Measurements from ENCODE around the gene DPF1.

DPF1 gene

DNA sequence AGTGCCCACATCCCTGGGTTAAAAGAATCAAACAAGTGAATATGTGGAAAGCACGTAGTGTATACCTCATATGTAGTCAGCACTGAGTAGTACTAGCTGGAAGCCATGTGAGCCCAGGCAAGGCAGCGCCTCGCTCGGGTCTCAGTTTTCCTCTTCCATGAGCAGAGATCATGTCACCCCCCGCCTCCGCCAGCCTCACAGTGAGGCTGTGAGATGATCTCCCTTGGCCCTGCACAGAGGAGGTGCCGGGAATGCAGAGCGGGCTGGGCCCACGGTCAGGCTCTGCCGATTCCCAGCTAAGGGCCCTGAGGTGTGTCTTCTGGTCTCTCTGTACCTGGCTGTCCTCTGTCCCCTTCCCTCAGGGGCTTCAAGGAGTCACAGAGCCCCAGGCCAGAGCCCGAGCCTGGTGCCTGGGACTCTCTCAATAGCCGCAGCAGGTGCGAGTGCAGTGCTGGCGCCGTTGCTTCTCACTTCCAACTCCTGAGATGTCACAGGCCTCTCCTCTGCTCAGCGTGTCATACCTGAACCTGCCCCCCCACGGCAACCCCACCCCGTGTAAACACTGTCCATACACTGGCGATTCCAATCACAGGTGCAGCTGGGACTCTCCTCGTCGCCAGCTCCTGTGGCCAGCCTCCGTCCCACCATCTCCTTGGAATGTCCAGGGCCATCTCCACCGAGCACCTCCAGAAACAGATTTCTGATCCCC, 26.9 kb downstream of the DPF1 start:
- no peak overlapping the region for H3K9ac ChIP-seq (ENCODE audit: low read length in 2 of 2)
- H3K36me3 ChIP-seq (ENCODE audit: control insufficient read depth in 2 of 2, insufficient read depth in 2 of 2, low read length in 2 of 2), result peaks cover 0 to 6% of the 10 kb centered on the region in 2 donors
- H3K27me3 ChIP-seq (ENCODE audit: control insufficient read depth in 1 of 2, insufficient read depth in 2 of 2, low read length in 2 of 2), result no peaks in the 10 kb centered on the region
- no peaks in the 10 kb centered on the region for H3K9me3 ChIP-seq (ENCODE audit: control insufficient read depth in 2 of 2, low read length in 2 of 2)
- H3K27ac ChIP-seq (ENCODE audit: low read length), result no peak overlapping the region
- H3K4me1 ChIP-seq (ENCODE audit: control insufficient read depth, insufficient read depth, low read length), result no peaks in the 10 kb centered on the region
- H3K4me3 ChIP-seq (ENCODE audit: low read length in 2 of 2), result no peak overlapping the region

DNA sequence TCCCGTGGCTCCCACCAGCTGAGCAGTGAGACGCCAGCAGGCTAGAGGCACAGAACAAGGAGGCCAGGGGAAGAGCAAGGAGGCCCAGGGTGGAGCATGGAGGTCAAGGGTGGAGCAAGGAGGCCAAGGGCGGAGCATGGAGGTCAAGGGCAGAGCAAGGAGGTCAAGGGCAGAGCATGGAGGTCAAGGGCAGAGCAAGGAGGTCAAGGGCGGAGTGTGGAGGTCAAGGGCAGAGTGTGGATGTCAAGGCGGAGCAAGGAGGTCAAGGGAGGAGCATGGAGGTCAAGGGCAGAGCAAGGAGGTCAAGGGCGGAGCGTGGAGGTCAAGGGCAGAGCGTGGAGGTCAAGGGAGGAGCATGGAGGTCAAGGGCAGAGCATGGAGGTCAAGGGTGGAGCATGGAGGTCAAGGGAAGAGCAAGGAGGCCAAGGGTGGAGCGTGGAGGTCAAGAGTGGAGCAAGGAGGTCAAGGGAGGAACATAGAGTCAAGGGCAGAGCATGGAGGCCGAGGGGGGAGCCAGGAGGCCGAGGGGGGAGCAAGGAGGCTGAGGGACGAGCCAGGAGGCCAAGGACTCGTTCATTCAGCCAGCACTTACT, 27.7 kb downstream of the DPF1 start:
- H3K9me3 ChIP-seq (ENCODE audit: control insufficient read depth in 2 of 2, low read length in 2 of 2), result no peaks in the 10 kb centered on the region
- no peaks in the 10 kb centered on the region for H3K27me3 ChIP-seq (ENCODE audit: control insufficient read depth in 1 of 2, insufficient read depth in 2 of 2, low read length in 2 of 2)
- no peak overlapping the region for H3K27ac ChIP-seq (ENCODE audit: low read length)
- no peaks in the 10 kb centered on the region for H3K4me1 ChIP-seq (ENCODE audit: control insufficient read depth, insufficient read depth, low read length)
- H3K36me3 ChIP-seq (ENCODE audit: control insufficient read depth in 2 of 2, insufficient read depth in 2 of 2, low read length in 2 of 2), result peaks cover 0 to 3% of the 10 kb centered on the region in 2 donors
- no peak overlapping the region for H3K4me3 ChIP-seq (ENCODE audit: low read length in 2 of 2)
- no peak overlapping the region for H3K9ac ChIP-seq (ENCODE audit: low read length in 2 of 2)

DNA sequence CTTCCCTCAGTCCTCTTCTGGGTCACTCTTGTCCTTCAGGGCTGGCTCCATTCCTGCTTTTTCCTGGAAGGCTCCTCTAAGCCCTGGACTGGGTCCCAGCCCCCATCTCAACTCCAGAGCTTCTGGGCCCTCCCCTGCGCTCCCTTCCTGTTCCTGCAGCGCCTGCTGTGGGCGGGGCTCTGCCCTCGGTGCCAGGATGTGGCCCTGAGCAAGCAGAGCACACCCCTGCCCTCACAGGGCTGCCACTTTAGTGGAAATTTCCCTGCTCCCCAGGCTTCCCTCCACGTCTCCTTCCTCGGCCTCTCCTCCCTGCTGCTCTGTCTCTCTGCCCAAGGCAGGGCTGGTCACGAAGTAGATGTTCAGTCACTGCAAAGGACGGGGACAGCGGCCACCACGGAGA, 28.8 kb downstream of the DPF1 start:
- Histone ChIP-seq H3K4me1 (ENCODE audit: control insufficient read depth, insufficient read depth, low read length) (no peaks in the 10 kb centered on the region), H3K36me3 (ENCODE audit: control insufficient read depth in 2 of 2, insufficient read depth in 2 of 2, low read length in 2 of 2) (peaks cover 0 to 3% of the 10 kb centered on the region in 2 donors), H3K9ac (ENCODE audit: low read length in 2 of 2) (no peak overlapping the region), H3K27ac (ENCODE audit: low read length) (no peak overlapping the region), H3K9me3 (ENCODE audit: control insufficient read depth in 2 of 2, low read length in 2 of 2) (no peaks in the 10 kb centered on the region), H3K27me3 (ENCODE audit: control insufficient read depth in 1 of 2, insufficient read depth in 2 of 2, low read length in 2 of 2) (no peaks in the 10 kb centered on the region), H3K4me3 (ENCODE audit: low read length in 2 of 2) (no peak overlapping the region)

DNA sequence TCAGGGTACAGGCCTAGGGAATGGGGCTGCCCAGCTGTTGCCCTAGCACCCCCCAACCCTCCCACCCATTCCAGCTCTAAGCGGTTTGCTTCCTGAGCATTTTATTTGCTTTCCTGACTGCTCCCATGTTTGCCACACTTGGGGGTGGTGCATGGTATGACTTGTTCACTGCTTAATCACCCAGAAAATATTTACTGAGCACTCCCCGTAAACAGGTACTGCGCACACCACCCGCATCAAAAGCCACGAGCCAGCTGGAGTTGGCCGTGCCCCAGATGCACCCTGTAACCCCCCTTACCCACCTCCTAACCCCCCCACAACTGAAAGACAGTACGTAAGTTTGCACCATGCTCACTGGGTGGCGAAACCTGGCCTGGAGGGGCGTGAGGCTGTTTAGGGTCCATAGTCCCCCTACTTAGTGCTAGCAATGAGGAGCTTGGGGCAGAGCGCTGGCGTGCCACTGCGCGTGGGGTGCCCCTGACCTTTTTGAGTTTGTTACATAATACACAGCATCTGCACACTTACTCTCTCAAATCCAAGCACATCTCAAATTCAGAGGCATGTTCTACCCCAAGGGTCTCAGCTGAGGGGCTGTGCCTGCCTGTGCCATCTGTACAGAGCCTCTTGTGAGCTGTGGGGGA, 29.8 kb downstream of the DPF1 start:
- Histone ChIP-seq H3K27ac (ENCODE audit: low read length) (no peak overlapping the region), H3K9me3 (ENCODE audit: control insufficient read depth in 2 of 2, low read length in 2 of 2) (no peaks in the 10 kb centered on the region), H3K36me3 (ENCODE audit: control insufficient read depth in 2 of 2, insufficient read depth in 2 of 2, low read length in 2 of 2) (peaks cover 0 to 3% of the 10 kb centered on the region in 2 donors), H3K4me1 (ENCODE audit: control insufficient read depth, insufficient read depth, low read length) (no peaks in the 10 kb centered on the region), H3K27me3 (ENCODE audit: control insufficient read depth in 1 of 2, insufficient read depth in 2 of 2, low read length in 2 of 2) (no peaks in the 10 kb centered on the region), H3K9ac (ENCODE audit: low read length in 2 of 2) (no peak overlapping the region), H3K4me3 (ENCODE audit: low read length in 2 of 2) (no peak overlapping the region)

- Histone ChIP-seq H3K36me3 (ENCODE audit: control insufficient read depth in 2 of 2, insufficient read depth in 2 of 2, low read length in 2 of 2) (no peaks in the 10 kb centered on the region), H3K4me1 (ENCODE audit: control insufficient read depth, insufficient read depth, low read length) (no peaks in the 10 kb centered on the region), H3K27me3 (ENCODE audit: control insufficient read depth in 1 of 2, insufficient read depth in 2 of 2, low read length in 2 of 2) (no peaks in the 10 kb centered on the region), H3K4me3 (ENCODE audit: low read length in 2 of 2) (no peak overlapping the region), H3K9me3 (ENCODE audit: control insufficient read depth in 2 of 2, low read length in 2 of 2) (no peaks in the 10 kb centered on the region), H3K27ac (ENCODE audit: low read length) (no peak overlapping the region), H3K9ac (ENCODE audit: low read length in 2 of 2) (no peak overlapping the region)
Observed at GRCh38 chr19:38193445-38193844, 30.6 kb downstream of the DPF1 start.

DNA sequence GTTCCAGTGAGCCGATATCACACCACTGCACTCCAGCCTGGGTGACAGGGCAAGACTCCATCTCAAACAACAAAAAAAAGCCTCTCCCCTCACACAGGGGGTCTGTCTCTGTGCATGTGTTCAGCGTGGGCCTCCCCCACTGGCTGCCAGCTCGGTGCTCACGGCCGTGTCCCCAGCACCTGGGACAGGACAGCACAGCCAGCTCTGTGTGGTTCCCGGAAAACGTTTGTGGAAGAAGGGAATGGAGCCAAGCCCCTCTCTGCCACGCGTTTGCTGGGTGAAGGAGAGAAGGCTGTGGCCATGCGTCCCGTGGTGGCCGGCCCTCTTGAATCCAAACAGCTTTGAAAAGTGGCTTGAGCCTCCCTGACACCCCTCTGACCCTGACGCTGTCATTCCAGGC, 32.3 kb downstream of the DPF1 start:
- H3K36me3 ChIP-seq (ENCODE audit: control insufficient read depth in 2 of 2, insufficient read depth in 2 of 2, low read length in 2 of 2), result no peaks in the 10 kb centered on the region
- H3K4me1 ChIP-seq (ENCODE audit: control insufficient read depth, insufficient read depth, low read length), result no peaks in the 10 kb centered on the region

GRCh38 chr19:38190793-38191192, 33.2 kb downstream of the DPF1 start:
- Histone ChIP-seq H3K9me3 (ENCODE audit: control insufficient read depth in 2 of 2, low read length in 2 of 2) (no peaks in the 10 kb centered on the region), H3K4me1 (ENCODE audit: control insufficient read depth, insufficient read depth, low read length) (no peaks in the 10 kb centered on the region), H3K9ac (ENCODE audit: low read length in 2 of 2) (no peak overlapping the region), H3K27me3 (ENCODE audit: control insufficient read depth in 1 of 2, insufficient read depth in 2 of 2, low read length in 2 of 2) (no peaks in the 10 kb centered on the region), H3K27ac (ENCODE audit: low read length) (no peak overlapping the region), H3K4me3 (ENCODE audit: low read length in 2 of 2) (no peak overlapping the region), H3K36me3 (ENCODE audit: control insufficient read depth in 2 of 2, insufficient read depth in 2 of 2, low read length in 2 of 2) (no peaks in the 10 kb centered on the region)

More for the DNA sequence above, 32.3 kb downstream of the DPF1 start:
- no peak overlapping the region for H3K4me3 ChIP-seq (ENCODE audit: low read length in 2 of 2)
- no peaks in the 10 kb centered on the region for H3K27me3 ChIP-seq (ENCODE audit: control insufficient read depth in 1 of 2, insufficient read depth in 2 of 2, low read length in 2 of 2)
- no peaks in the 10 kb centered on the region for H3K9me3 ChIP-seq (ENCODE audit: control insufficient read depth in 2 of 2, low read length in 2 of 2)
- no peak overlapping the region for H3K27ac ChIP-seq (ENCODE audit: low read length)
- H3K9ac ChIP-seq (ENCODE audit: low read length in 2 of 2), result no peak overlapping the region

DNA sequence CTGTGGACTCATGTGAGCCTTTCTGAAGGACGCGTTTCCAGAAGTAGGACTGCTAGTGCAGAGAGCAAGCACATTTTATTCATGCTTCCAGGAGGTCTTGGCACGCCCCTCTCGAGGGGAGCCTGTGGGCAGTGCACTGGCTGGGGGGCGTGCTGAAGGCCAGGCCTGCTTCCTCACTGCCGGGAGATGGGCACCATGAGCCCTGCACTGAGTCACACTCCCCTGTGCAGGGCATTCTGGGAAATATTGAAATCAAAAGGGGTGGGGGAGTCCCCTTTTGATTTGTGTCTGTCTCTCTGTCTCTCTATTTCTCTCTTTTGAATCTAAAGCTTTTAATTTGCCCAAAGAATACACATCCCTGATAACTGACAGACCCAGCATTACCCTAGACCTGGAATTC, 34.0 kb downstream of the DPF1 start:
- Histone ChIP-seq H3K4me1 (ENCODE audit: control insufficient read depth, insufficient read depth, low read length) (no peaks in the 10 kb centered on the region), H3K36me3 (ENCODE audit: control insufficient read depth in 2 of 2, insufficient read depth in 2 of 2, low read length in 2 of 2) (no peaks in the 10 kb centered on the region), H3K27ac (ENCODE audit: low read length) (no peak overlapping the region), H3K9ac (ENCODE audit: low read length in 2 of 2) (no peak overlapping the region), H3K9me3 (ENCODE audit: control insufficient read depth in 2 of 2, low read length in 2 of 2) (no peaks in the 10 kb centered on the region), H3K4me3 (ENCODE audit: low read length in 2 of 2) (no peak overlapping the region), H3K27me3 (ENCODE audit: control insufficient read depth in 1 of 2, insufficient read depth in 2 of 2, low read length in 2 of 2) (no peaks in the 10 kb centered on the region)

GRCh38 chr19:38185562-38185961, 38.5 kb downstream of the DPF1 start:
- Histone ChIP-seq H3K4me1 (ENCODE audit: control insufficient read depth, insufficient read depth, low read length) (peaks cover 2% of the 10 kb centered on the region), H3K27ac (ENCODE audit: low read length) (no peak overlapping the region), H3K36me3 (ENCODE audit: control insufficient read depth in 2 of 2, insufficient read depth in 2 of 2, low read length in 2 of 2) (no peaks in the 10 kb centered on the region)

GRCh38 chr19:38184815-38185214, 39.2 kb downstream of the DPF1 start:
- H3K27ac ChIP-seq (ENCODE audit: low read length), result no peak overlapping the region

More at GRCh38 chr19:38185562-38185961, 38.5 kb downstream of the DPF1 start:
- Histone ChIP-seq H3K9me3 (ENCODE audit: control insufficient read depth in 2 of 2, low read length in 2 of 2) (peaks cover 2 to 3% of the 10 kb centered on the region in 2 donors), H3K9ac (ENCODE audit: low read length in 2 of 2) (no peak overlapping the region), H3K4me3 (ENCODE audit: low read length in 2 of 2) (no peak overlapping the region), H3K27me3 (ENCODE audit: control insufficient read depth in 1 of 2, insufficient read depth in 2 of 2, low read length in 2 of 2) (no peaks in the 10 kb centered on the region)

More at GRCh38 chr19:38184815-38185214, 39.2 kb downstream of the DPF1 start:
- H3K36me3 ChIP-seq (ENCODE audit: control insufficient read depth in 2 of 2, insufficient read depth in 2 of 2, low read length in 2 of 2), result no peaks in the 10 kb centered on the region
- peaks cover 2 to 9% of the 10 kb centered on the region in 2 donors for H3K9me3 ChIP-seq (ENCODE audit: control insufficient read depth in 2 of 2, low read length in 2 of 2)
- no peaks in the 10 kb centered on the region for H3K27me3 ChIP-seq (ENCODE audit: control insufficient read depth in 1 of 2, insufficient read depth in 2 of 2, low read length in 2 of 2)
- H3K4me3 ChIP-seq (ENCODE audit: low read length in 2 of 2), result no peak overlapping the region
- no peak overlapping the region for H3K9ac ChIP-seq (ENCODE audit: low read length in 2 of 2)
- H3K4me1 ChIP-seq (ENCODE audit: control insufficient read depth, insufficient read depth, low read length), result peaks cover 2% of the 10 kb centered on the region
